H9 (cell line): ENCODE measurements around the gene TNRC6A. TPM values are rescaled to one million over a fixed set of nuclear protein-coding genes. Genes with fewer than 3 reads are reported as not detected.
A peak's percentile ranks its signal among the peaks of the same experiment; 100 is the strongest.

Experiments
- DNase-seq: peaks from one replicate; pipeline ENCODE4 v3.0.0-alpha.2; 2017
- H2AFZ ChIP-seq: one replicate; pipeline ENCODE4 v1.6.1; 2013; ENCODE audit warnings: mild to moderate bottlenecking, low read length, control low read depth, moderate library complexity
- H2AK5ac ChIP-seq: 2 replicates; pipeline ENCODE4 v1.6.1; 2013; ENCODE audit warnings: low read length, control low read depth, mixed read lengths; ENCODE audit not compliant: insufficient read length
- H2BK120ac ChIP-seq: one replicate; pipeline ENCODE4 v1.6.1; 2013; ENCODE audit warnings: low read depth, mild to moderate bottlenecking, low read length, control low read depth, inconsistent platforms; ENCODE audit not compliant: poor library complexity, severe bottlenecking
- H2BK12ac ChIP-seq: 2 replicates; pipeline ENCODE4 v1.6.1; 2013; ENCODE audit warnings: low read length, control low read depth, mixed read lengths, low read depth; ENCODE audit not compliant: insufficient read length
- H2BK15ac ChIP-seq: 2 replicates; pipeline ENCODE4 v1.6.1; 2013; ENCODE audit warnings: low read depth, low read length, control low read depth
- H2BK20ac ChIP-seq: one replicate; pipeline ENCODE4 v1.6.1; 2013; ENCODE audit warnings: low read depth, mild to moderate bottlenecking, low read length, control low read depth, inconsistent platforms; ENCODE audit not compliant: poor library complexity, severe bottlenecking
- H2BK5ac ChIP-seq: 2 replicates; pipeline ENCODE4 v1.6.1; 2013; ENCODE audit warnings: low read length, control low read depth, mixed read lengths; ENCODE audit not compliant: insufficient read length
- H3K14ac ChIP-seq: 2 replicates; pipeline ENCODE4 v1.6.1; 2013; ENCODE audit warnings: low read length, control low read depth; ENCODE audit not compliant: insufficient read depth
- H3K18ac ChIP-seq: 2 replicates; pipeline ENCODE4 v1.6.1; 2013; ENCODE audit warnings: low read depth, mild to moderate bottlenecking, mixed read lengths, low read length, control low read depth; ENCODE audit not compliant: insufficient read length
- H3K23ac ChIP-seq: 2 replicates; pipeline ENCODE4 v1.6.1; 2013; ENCODE audit warnings: low read length, control low read depth, mixed read lengths, low read depth; ENCODE audit not compliant: insufficient read length
- H3K23me2 ChIP-seq: 2 replicates; pipeline ENCODE4 v1.6.1; 2013; ENCODE audit warnings: low read depth, mild to moderate bottlenecking, mixed read lengths, low read length, control low read depth; ENCODE audit not compliant: insufficient read length, poor library complexity, severe bottlenecking
- H3K27ac ChIP-seq: 2 replicates; pipeline ENCODE4 v1.5.1; 2013; ENCODE audit warnings: low read length, control low read depth, mixed read lengths, low read depth; ENCODE audit not compliant: insufficient read length
- H3K27me3 ChIP-seq: 2 replicates; pipeline ENCODE4 v1.6.1; 2013; ENCODE audit warnings: low read length, control low read depth, inconsistent platforms; ENCODE audit not compliant: insufficient read depth
- H3K4ac ChIP-seq: 2 replicates; pipeline ENCODE4 v1.6.1; 2013; ENCODE audit warnings: low read depth, mild to moderate bottlenecking, control low read depth, inconsistent platforms, low read length, moderate library complexity
- H3K4me1 ChIP-seq: 2 replicates; pipeline ENCODE4 v1.6.1; 2013; ENCODE audit warnings: low read length, control low read depth, inconsistent platforms; ENCODE audit not compliant: insufficient read depth
- H3K4me2 ChIP-seq: 2 replicates; pipeline ENCODE4 v1.6.1; 2013; ENCODE audit warnings: low read length, control low read depth, mixed read lengths; ENCODE audit not compliant: insufficient read length, insufficient read depth
- H3K56ac ChIP-seq: 2 replicates; pipeline ENCODE4 v1.6.1; 2013; ENCODE audit warnings: low read depth, mild to moderate bottlenecking, mixed read lengths, low read length, control low read depth; ENCODE audit not compliant: insufficient read length
- H3K79me1 ChIP-seq: 2 replicates; pipeline ENCODE4 v1.6.1; 2013; ENCODE audit warnings: low read depth, mild to moderate bottlenecking, moderate library complexity, low read length, control low read depth, inconsistent platforms; ENCODE audit not compliant: insufficient read depth, poor library complexity, severe bottlenecking
- H3K79me2 ChIP-seq: 2 replicates; pipeline ENCODE4 v1.6.1; 2013; ENCODE audit warnings: low read length, control low read depth, inconsistent platforms; ENCODE audit not compliant: insufficient read depth
- H3K9ac ChIP-seq: 2 replicates; pipeline ENCODE4 v1.6.1; 2013; ENCODE audit warnings: low read length, control low read depth, mixed read lengths; ENCODE audit not compliant: insufficient read length; ENCODE audit errors: extremely low read depth
- H3K9me3 ChIP-seq: one replicate; pipeline ENCODE4 v1.6.1; 2013; ENCODE audit warnings: low read depth, low read length, inconsistent platforms; ENCODE audit not compliant: control insufficient read depth
- H3T11ph ChIP-seq: one replicate; pipeline ENCODE4 v1.6.1; 2013; ENCODE audit warnings: mild to moderate bottlenecking, low read length, control low read depth, inconsistent platforms
- H4K20me1 ChIP-seq: one replicate; pipeline ENCODE4 v1.6.1; 2013; ENCODE audit not compliant: control insufficient read depth, insufficient read length, insufficient read depth
- H4K5ac ChIP-seq: 2 replicates; pipeline ENCODE4 v1.6.1; 2013; ENCODE audit warnings: low read depth, mild to moderate bottlenecking, mixed read lengths, low read length, control low read depth; ENCODE audit not compliant: insufficient read length
- H4K8ac ChIP-seq: replicated peaks from 2 replicates; pipeline ENCODE4 v1.6.1; 2013; ENCODE audit warnings: low read length, control low read depth, mixed read lengths, low read depth; ENCODE audit not compliant: insufficient read length
- H4K91ac ChIP-seq: 2 replicates; pipeline ENCODE4 v1.6.1; 2013; ENCODE audit warnings: low read depth, mild to moderate bottlenecking, moderate library complexity, mixed read lengths, low read length, control low read depth; ENCODE audit not compliant: insufficient read length
- H3K27ac Mint-ChIP-seq, 3 experiments: 2 replicates in 2 of 3; 3 replicates in 1 of 3; pipeline ENCODE4 v1.8.0; 2020 to 2021; ENCODE audit warnings: mixed read lengths in 3 of 3, mild to moderate bottlenecking in 1 of 3, moderate library complexity in 1 of 3
- H3K27me3 Mint-ChIP-seq: 2 replicates; pipeline ENCODE4 v1.8.0; 2021; ENCODE audit warnings: low read depth, mild to moderate bottlenecking, moderate library complexity, mixed read lengths
- H3K36me3 Mint-ChIP-seq, 3 experiments: 2 replicates in 2 of 3; 3 replicates in 1 of 3; pipeline ENCODE4 v1.8.0; 2020 to 2021; ENCODE audit warnings: low read depth in 3 of 3, mixed read lengths in 3 of 3; ENCODE audit not compliant: insufficient read depth in 1 of 3
- H3K4me1 Mint-ChIP-seq, 2 experiments: 2 replicates each; pipeline ENCODE4 v1.8.0; 2020; ENCODE audit warnings: mixed read lengths in 2 of 2
- H3K4me3 Mint-ChIP-seq, 2 experiments: 2 replicates in 1 of 2; 3 replicates in 1 of 2; pipeline ENCODE4 v1.8.0; 2020 to 2021; ENCODE audit warnings: mild to moderate bottlenecking in 2 of 2, mixed read lengths in 2 of 2, moderate library complexity in 1 of 2
- H3K9me3 Mint-ChIP-seq, 2 experiments: 2 replicates in 1 of 2; 3 replicates in 1 of 2; pipeline ENCODE4 v1.8.0; 2020; ENCODE audit warnings: mild to moderate bottlenecking in 2 of 2, mixed read lengths in 2 of 2, moderate library complexity in 1 of 2
- WGBS: extraction: QIAGEN DNeasy Blood & Tissue Kit; methylation state at CpG from one replicate; pipeline ENCODE4 v1.1.7; 2013; ENCODE audit warnings: missing lambda C conversion rate, low lambda C conversion rate, mixed read lengths; ENCODE audit not compliant: insufficient read length; ENCODE audit errors: extremely low coverage; 5-methylcytosine and 5-hydroxymethylcytosine counted together
- total RNA-seq: library from RNA; stranded (reverse); gene quantifications from 2 replicates; pipeline ENCODE4 v1.2.1, GENCODE V29; 2021
- TF ChIP-seq, protein P1 (sequence below): fragments of 200-600 bp; sonication (generic); conservative IDR thresholded peaks from 3 replicates; pipeline ENCODE4 v1.8.0; 2021; ENCODE audit warnings: antibody characterized with exemption, mild to moderate bottlenecking

The TNRC6A gene
- total RNA-seq, 1 experiment from 2014 or later, result 114 TPM

DNA sequence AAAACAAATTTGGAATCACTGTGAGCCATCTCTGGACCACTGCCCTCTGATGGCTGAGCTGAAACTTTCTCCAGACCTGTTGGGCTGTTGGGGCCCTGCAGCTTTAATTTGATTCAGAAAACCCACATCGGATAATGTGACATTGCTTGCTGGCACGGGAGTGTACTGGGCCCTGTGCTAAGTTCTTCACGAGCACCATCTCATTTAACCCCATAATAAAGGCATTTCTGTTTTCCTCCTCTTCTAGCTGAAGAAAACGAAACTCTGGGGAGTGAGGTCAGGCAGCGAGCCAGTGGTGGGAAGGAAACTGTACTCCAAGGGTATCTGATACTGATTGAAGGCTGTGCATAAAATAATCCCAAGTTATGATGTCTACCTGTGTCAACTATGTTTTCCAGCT lies 34.5 kb upstream of the TNRC6A start:
- H3K36me3 Mint-ChIP-seq, result no peaks in the 10 kb centered on the region
- Histone ChIP-seq H3K27me3 (no peaks in the 10 kb centered on the region), H2AK5ac (no peak overlapping the region), H4K8ac (no peak overlapping the region), H2BK20ac (no peak overlapping the region), H4K91ac (no peak overlapping the region), H3K56ac (no peak overlapping the region), H3K4ac (no peak overlapping the region), H3K79me1 (no peaks in the 10 kb centered on the region), H3K23ac (no peak overlapping the region), H3K4me1 (no peaks in the 10 kb centered on the region), H2BK15ac (no peak overlapping the region), H2BK12ac (no peak overlapping the region), H3K23me2 (no peaks in the 10 kb centered on the region), H3K4me2 (no peak overlapping the region), H3K27ac (no peak overlapping the region), H3K9me3 (no peaks in the 10 kb centered on the region), H3K79me2 (no peaks in the 10 kb centered on the region), H2BK5ac (no peak overlapping the region), H3K18ac (no peak overlapping the region), H2AFZ (peak overlapping the region; percentile 22), H2BK120ac (no peak overlapping the region), H4K5ac (no peak overlapping the region), H4K20me1 (no peaks in the 10 kb centered on the region), H3K14ac (no peak overlapping the region), H3T11ph (no peak overlapping the region), H3K9ac (no peak overlapping the region)
- H3K4me1 Mint-ChIP-seq, result no peaks in the 10 kb centered on the region
- H3K4me3 Mint-ChIP-seq, result no peak overlapping the region
- H3K27ac Mint-ChIP-seq, result peak overlapping the region in 1 of 3 experiments; percentile 31; a peak in 1 of 7 replicates
- TF ChIP-seq, protein P1, sequence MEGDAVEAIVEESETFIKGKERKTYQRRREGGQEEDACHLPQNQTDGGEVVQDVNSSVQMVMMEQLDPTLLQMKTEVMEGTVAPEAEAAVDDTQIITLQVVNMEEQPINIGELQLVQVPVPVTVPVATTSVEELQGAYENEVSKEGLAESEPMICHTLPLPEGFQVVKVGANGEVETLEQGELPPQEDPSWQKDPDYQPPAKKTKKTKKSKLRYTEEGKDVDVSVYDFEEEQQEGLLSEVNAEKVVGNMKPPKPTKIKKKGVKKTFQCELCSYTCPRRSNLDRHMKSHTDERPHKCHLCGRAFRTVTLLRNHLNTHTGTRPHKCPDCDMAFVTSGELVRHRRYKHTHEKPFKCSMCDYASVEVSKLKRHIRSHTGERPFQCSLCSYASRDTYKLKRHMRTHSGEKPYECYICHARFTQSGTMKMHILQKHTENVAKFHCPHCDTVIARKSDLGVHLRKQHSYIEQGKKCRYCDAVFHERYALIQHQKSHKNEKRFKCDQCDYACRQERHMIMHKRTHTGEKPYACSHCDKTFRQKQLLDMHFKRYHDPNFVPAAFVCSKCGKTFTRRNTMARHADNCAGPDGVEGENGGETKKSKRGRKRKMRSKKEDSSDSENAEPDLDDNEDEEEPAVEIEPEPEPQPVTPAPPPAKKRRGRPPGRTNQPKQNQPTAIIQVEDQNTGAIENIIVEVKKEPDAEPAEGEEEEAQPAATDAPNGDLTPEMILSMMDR, result no peak
- H3K27me3 Mint-ChIP-seq, result no peaks in the 10 kb centered on the region; the same call in 1 of the 2 replicates
- DNase-seq, result no peak
- H3K9me3 Mint-ChIP-seq, result no peaks in the 10 kb centered on the region
- WGBS, result no CpG with 5 or more reads among the region's 5 CpGs
